IPS-11a (cell line): ENCODE results near the gene OR4C11.

ENCODE experiments used
- H3K4me3 ChIP-seq: one replicate; pipeline ENCODE4 v1.5.1; 2013; ENCODE audit warnings: low read depth, low read length, control low read depth

The OR4C11 gene, protein sequence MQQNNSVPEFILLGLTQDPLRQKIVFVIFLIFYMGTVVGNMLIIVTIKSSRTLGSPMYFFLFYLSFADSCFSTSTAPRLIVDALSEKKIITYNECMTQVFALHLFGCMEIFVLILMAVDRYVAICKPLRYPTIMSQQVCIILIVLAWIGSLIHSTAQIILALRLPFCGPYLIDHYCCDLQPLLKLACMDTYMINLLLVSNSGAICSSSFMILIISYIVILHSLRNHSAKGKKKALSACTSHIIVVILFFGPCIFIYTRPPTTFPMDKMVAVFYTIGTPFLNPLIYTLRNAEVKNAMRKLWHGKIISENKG

DNA sequence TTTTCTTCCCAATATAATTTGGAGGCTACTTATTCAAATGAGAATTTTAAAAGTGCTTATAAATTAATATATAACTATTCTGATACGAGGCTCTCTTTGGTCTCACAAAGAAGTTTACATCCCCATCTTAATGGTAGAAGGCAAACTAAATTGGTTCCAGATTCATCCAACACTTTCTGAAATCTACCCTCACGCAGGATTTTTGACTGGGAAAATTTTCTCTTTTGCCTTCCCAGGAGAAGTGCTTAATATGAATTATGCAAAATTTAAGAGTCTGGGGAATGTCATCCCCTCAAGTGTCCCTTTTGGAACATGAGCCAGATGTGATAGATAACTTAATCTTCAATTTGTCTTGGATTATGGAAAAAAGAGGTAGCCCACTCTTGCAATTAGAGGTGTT is at the start of gene OR4C11:
Gene OR4C11, minus strand, starts transcription at position 101 of the 400 bp plus-strand sequence. CDS start 3,272 bp downstream, outside the sequence.
- H3K4me3 ChIP-seq = no peak within 1 kb of the TSS

DNA sequence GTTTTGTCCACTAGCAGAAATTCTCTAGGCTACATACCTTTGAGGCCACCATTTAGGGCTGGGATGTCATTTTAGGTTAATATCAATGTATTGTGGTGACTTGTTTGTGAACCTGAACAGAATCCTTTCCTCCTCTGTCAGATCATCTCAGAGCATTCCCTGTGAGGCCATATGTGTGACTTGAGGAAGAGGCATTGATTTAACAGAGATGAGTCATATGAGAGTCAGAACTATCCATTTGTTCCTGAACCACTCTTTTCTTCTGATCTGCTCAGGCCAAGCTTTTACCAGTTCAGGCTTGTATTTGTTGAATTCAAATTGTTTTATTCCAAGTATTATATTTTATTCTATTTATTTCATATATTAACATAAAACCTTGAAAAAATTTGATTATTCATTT is 47.7 kb upstream of the OR4C11 start:
- no peak overlapping the region for H3K4me3 ChIP-seq

DNA sequence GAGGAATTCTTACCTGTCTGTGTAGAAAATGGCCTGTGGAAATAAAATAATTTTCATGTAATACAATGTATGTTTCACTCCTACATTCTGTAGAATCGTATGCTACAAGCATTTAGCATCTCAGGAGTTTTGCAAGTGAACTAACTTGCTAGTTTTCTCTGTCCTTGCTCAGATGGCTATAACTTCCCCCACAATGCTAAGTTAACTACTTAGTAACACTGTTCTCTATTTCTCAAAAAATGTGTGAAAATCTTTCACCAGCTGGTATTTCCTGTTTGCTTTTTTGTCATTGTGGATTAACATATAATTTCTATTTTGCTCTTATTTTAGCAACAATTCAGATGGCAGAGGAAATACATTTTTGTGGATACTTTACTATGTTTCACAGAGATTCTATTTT is 45.1 kb upstream of the OR4C11 start:
- no peak overlapping the region for H3K4me3 ChIP-seq

DNA sequence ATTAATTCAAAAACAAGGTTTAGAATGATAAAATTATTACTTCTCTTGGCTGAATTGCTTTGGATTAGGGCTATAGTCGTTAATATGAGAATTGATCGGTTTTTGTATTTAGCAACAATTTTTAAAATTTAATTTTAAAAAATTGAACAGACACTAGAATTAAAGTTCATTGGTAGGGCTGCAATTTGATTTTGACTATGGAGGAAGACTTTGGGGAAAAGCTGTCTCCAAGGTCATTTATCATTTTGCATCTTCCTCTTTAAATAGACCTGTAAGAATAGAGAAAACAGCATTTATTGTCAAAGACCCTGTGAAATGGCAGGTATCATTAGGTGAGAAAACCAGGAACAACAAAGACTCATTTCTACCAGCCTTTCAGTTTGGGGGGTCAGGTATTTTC is 40.6 kb upstream of the OR4C11 start, which contains the start of gene OR4S2:
Gene OR4S2, plus strand, starts transcription at position 301 of the 400 bp plus-strand sequence. CDS start 2,577 bp downstream, outside the sequence.
- no peak within 1 kb of the TSS for H3K4me3 ChIP-seq

DNA sequence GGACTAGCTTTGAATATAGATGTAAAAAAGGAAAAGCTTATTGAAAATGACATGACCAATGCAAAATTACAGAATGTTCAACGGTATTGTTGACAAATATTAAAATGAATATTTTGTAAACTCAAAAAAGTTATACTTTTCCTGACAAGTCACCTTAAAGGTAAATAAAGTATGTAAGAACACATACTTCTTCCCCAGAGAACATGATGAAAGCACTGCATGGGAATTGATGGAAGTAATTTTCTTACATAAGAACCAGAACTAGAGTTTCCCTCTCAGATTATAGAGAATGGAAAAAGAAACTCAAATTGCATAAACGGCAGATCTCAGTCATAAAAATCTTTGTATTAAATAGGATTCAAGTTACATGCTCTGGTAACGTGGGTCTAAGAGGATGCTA is 27.4 kb upstream of the OR4C11 start, which contains the start of gene OR4P4:
Gene OR4P4, plus strand, starts transcription at position 301 of the 400 bp plus-strand sequence.
- no peak within 1 kb of the TSS for H3K4me3 ChIP-seq

DNA sequence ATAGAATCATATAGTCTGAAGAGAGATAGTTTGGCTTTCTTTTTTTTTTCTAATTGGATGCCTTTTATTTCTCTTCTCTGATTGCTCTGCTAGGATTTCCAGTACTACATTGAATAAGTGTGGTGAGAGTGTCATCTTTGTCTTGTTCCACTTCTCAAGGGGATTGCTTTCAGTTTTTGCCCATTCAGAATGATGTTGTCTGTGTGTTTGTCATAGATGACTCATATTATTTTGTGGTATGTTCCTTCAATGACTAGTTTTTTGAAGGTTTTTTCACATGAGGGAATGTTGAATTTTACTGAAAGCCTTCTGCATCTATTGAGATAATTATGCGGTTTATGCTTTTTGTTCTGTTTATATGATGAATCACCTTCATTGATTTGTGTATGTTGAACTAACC is 17.1 kb upstream of the OR4C11 start:
- no peak overlapping the region for H3K4me3 ChIP-seq

DNA sequence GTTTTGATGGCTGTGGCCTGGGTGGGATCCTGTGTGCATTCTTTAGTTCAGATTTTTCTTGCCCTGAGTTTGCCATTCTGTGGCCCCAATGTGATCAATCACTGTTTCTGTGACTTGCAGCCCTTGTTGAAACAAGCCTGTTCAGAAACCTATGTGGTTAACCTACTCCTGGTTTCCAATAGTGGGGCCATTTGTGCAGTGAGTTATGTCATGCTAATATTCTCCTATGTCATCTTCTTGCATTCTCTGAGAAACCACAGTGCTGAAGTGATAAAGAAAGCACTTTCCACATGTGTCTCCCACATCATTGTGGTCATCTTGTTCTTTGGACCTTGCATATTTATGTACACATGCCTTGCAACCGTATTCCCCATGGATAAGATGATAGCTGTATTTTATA is 34.9 kb downstream of the OR4C11 start:
- no peak overlapping the region for H3K4me3 ChIP-seq

DNA sequence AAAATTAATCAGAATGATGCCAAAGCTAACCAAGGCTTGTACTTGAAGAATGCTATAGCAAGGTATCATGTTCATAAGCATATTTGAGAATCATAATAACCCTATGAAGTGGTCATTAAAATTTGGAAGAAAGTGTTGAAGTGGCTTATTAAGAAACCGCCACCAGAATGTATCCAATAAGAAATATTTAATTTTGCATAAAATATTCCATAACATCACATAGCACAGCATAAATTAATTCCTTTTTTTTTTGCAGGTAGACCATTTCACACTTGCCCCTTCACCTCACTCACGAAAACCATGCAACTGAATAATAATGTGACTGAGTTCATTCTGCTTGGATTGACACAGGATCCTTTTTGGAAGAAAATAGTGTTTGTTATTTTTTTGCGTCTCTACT is 35.6 kb downstream of the OR4C11 start, which contains the start of gene OR4C16:
Gene OR4C16, plus strand, starts transcription at position 301 of the 400 bp plus-strand sequence. Its CDS starts 0 bp downstream, at position 301.
- H3K4me3 ChIP-seq = no peak within 1 kb of the TSS

DNA sequence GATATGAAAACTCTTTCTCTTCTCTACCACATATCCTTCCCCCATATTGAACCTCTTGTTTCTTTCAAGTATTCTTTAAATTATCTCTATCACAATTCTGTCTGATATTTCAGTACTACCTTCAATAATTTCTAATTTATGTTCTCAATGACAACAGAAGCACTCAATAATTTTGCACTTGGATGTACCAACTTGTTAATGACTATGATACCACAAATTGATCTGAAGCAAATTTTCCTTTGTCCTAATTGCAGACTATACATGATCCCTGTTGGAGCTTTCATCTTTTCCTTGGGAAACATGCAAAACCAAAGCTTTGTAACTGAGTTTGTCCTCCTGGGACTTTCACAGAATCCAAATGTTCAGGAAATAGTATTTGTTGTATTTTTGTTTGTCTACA is 53.3 kb downstream of the OR4C11 start, which contains the start of gene OR4C15:
Gene OR4C15, plus strand, starts transcription at position 301 of the 400 bp plus-strand sequence. Its CDS starts 0 bp downstream, at position 301.
- H3K4me3 ChIP-seq = no peak within 1 kb of the TSS
